MCF 10A (cell line): ENCODE data around the gene PPP1R16B. TPM values are rescaled to one million over a fixed set of nuclear protein-coding genes. Genes with fewer than 3 reads are reported as not detected.
A peak's percentile ranks its signal among the peaks of the same experiment; 100 is the strongest.

Source experiments
- BruUV-seq: library from RNA; stranded (reverse); fragments of 400-500 nt; replicated peaks from 2 replicates; lab custom pipeline; 2021; lab: Mats Ljungman, UMichigan
- CTCF ChIA-PET: fragments of 300-600 bp; sonication (Branson Sonifier 250); formaldehyde crosslinking; extraction: SDS; loops from one replicate; lab custom pipeline; 2021; ENCODE audit warnings: antibody characterized with exemption, inconsistent platforms; lab: Yijun Ruan, JAX
- POLR2A ChIA-PET: fragments of 300-600, 350-650 bp; sonication (Branson Sonifier 250); formaldehyde crosslinking; extraction: SDS; loops from one replicate; lab custom pipeline; 2020; ENCODE audit warnings: antibody characterized with exemption, inconsistent platforms; lab: Yijun Ruan, JAX
- DNase-seq: peaks from one replicate; pipeline ENCODE4 v3.0.0-alpha.2; 2018; ENCODE audit not compliant: unreplicated experiment
- H3K27ac Mint-ChIP-seq: one replicate; pipeline ENCODE4 v1.8.0; 2022; ENCODE audit warnings: mild to moderate bottlenecking, low read depth, mixed read lengths; ENCODE audit not compliant: unreplicated experiment
- H3K27me3 Mint-ChIP-seq: one replicate; pipeline ENCODE4 v1.8.0; 2022; ENCODE audit warnings: mixed read lengths; ENCODE audit not compliant: insufficient read depth, unreplicated experiment
- H3K36me3 Mint-ChIP-seq: one replicate; pipeline ENCODE4 v1.8.0; 2022; ENCODE audit warnings: mild to moderate bottlenecking, moderate library complexity, mixed read lengths; ENCODE audit not compliant: insufficient read depth, unreplicated experiment
- H3K4me1 Mint-ChIP-seq: one replicate; pipeline ENCODE4 v1.8.0; 2022; ENCODE audit warnings: mixed read lengths; ENCODE audit not compliant: insufficient read depth, unreplicated experiment
- H3K4me3 Mint-ChIP-seq: one replicate; pipeline ENCODE4 v1.8.0; 2022; ENCODE audit warnings: mild to moderate bottlenecking, moderate library complexity, mixed read lengths; ENCODE audit not compliant: unreplicated experiment
- H3K9me3 Mint-ChIP-seq: one replicate; pipeline ENCODE4 v1.8.0; 2022; ENCODE audit warnings: mixed read lengths; ENCODE audit not compliant: unreplicated experiment
- intact Hi-C: fragments of 100-400 bp; cut with micrococcal nuclease; formaldehyde crosslinking; loops from 2 replicates; pipeline ENCODE4 v1.14.1; 2022
- total RNA-seq: library from RNA; stranded (reverse); gene quantifications from 2 replicates; pipeline ENCODE4 v1.2.3, GENCODE V29; 2022
- TF ChIP-seq, protein P1 (sequence below): fragments of 200-600 bp; IDR thresholded peaks from one replicate; pipeline ENCODE4 v1.8.0; 2022; ENCODE audit warnings: antibody characterized with exemption, mild to moderate bottlenecking; ENCODE audit not compliant: unreplicated experiment

Gene PPP1R16B
- total RNA-seq, 1 experiment from 2014 or later = not detected

DNA sequence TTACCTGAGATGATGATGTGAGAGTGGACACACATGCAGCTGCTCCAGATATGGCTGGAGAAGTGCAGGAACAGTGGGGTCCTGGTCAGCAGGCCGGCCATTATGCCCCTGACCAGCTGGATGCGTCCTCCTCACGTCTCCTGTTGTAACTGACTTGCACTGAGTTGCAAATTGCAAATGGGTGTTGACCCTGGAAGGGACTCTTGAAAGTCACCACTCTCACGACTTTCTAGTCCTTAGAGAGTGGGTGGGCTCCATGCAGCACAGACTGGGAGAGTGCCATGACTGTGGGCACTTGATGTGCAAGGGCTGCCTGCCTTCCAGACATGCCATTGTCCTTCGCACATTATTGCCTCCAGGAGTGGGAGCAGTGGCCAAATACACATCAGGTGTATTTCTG is 131.5 kb downstream of the PPP1R16B start:
- POLR2A ChIA-PET = interaction anchor here (0.7 to 2.4 kb wide), 5 partner anchors 9 to 1260 kb away, joined by 3 to 15 read pairs (median 4); partner anchors contain the start of gene DHX35
- no TSS peak for BruUV-seq
- CTCF ChIA-PET = interaction anchor here (0.6 to 2.4 kb wide), 14 partner anchors 10 to 465 kb away, joined by 3 to 16 read pairs (median 4); partner anchors contain the start of gene DHX35
- no peak overlapping the region for H3K4me3 Mint-ChIP-seq
- intact Hi-C loops = no loop called here
- no peaks in the 10 kb centered on the region for H3K9me3 Mint-ChIP-seq
- H3K4me1 Mint-ChIP-seq = peaks cover 29% of the 10 kb centered on the region
- TF ChIP-seq, protein P1, sequence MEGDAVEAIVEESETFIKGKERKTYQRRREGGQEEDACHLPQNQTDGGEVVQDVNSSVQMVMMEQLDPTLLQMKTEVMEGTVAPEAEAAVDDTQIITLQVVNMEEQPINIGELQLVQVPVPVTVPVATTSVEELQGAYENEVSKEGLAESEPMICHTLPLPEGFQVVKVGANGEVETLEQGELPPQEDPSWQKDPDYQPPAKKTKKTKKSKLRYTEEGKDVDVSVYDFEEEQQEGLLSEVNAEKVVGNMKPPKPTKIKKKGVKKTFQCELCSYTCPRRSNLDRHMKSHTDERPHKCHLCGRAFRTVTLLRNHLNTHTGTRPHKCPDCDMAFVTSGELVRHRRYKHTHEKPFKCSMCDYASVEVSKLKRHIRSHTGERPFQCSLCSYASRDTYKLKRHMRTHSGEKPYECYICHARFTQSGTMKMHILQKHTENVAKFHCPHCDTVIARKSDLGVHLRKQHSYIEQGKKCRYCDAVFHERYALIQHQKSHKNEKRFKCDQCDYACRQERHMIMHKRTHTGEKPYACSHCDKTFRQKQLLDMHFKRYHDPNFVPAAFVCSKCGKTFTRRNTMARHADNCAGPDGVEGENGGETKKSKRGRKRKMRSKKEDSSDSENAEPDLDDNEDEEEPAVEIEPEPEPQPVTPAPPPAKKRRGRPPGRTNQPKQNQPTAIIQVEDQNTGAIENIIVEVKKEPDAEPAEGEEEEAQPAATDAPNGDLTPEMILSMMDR = no peak
- H3K27me3 Mint-ChIP-seq = no peaks in the 10 kb centered on the region
- peaks cover 11% of the 10 kb centered on the region for H3K36me3 Mint-ChIP-seq
- DNase-seq = no peak
- no peak overlapping the region for H3K27ac Mint-ChIP-seq

DNA sequence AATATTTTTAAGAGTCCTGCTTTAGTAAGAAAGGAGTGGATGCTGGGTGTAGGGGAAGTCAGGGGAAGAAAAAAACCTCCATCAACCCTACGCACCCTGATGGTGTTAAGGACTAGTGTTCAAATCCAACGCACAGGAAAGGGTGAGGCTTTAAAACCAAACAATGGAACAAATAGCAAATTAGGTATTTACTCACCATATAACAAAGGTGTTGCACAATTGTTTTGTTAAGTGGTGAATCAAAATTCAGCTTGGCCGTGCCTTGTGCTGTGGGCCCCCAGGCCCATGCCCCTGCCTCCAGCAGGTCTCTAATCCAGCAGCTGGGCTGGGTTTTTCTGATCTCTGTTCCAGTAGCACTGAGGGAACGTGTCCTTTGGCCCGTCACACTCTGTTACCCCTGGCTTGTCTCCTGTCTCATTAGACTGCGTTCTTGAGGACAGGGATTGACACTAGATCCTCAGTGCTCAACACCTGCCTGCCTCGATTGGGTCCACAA is 132.5 kb downstream of the PPP1R16B start:
- CTCF ChIA-PET = interaction anchor here (0.8 to 2.4 kb wide), 3 partner anchors 10 to 289 kb away, joined by 3 to 16 read pairs (median 7); partner anchors contain the start of gene DHX35
- no TSS peak for BruUV-seq

DNA sequence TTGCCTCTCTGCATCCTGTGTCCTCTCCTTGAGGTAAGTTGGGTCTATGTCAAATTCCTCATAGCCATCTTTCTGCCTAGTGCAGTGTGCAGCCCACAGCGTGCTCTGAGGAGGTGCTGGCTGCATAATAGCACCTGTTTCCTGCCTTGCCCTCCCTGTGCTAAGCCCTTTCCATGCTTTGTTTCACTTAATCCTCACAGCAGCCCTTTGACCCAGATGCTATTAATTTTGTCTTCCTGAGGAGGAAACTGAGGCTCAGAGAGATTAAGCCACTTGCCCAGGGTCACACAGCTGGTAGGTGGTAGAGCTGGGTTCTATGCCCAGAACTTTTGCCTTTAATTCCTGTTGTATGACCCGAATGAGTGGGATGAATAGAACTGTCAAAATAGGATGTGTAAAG is 134.2 kb downstream of the PPP1R16B start:
- ChIA-PET CTCF (interaction anchor here (0.6 to 1.2 kb wide), 3 partner anchors 10 to 59 kb away, joined by 3 read pairs; no protein-coding TSS in a partner anchor), POLR2A (no interaction called here)
- Mint-ChIP-seq H3K9me3 (no peaks in the 10 kb centered on the region), H3K36me3 (peaks cover 22% of the 10 kb centered on the region), H3K27ac (no peak overlapping the region), H3K27me3 (no peaks in the 10 kb centered on the region), H3K4me3 (no peak overlapping the region), H3K4me1 (peaks cover 22% of the 10 kb centered on the region)
- intact Hi-C loops = no loop called here
- no TSS peak for BruUV-seq
- no peak for DNase-seq
- TF ChIP-seq, protein P1 = no peak

More for the DNA sequence above, 132.5 kb downstream of the PPP1R16B start:
- peaks cover 22% of the 10 kb centered on the region for H3K4me1 Mint-ChIP-seq
- intact Hi-C loops = no loop called here
- TF ChIP-seq, protein P1 = no peak
- DNase-seq = no peak
- POLR2A ChIA-PET = interaction anchor here (1.3 kb wide), 1 partner anchor 9 kb away, joined by 3 read pairs; no protein-coding TSS in a partner anchor
- no peaks in the 10 kb centered on the region for H3K27me3 Mint-ChIP-seq
- H3K9me3 Mint-ChIP-seq = no peaks in the 10 kb centered on the region
- H3K36me3 Mint-ChIP-seq = peaks cover 18% of the 10 kb centered on the region
- no peak overlapping the region for H3K4me3 Mint-ChIP-seq
- H3K27ac Mint-ChIP-seq = no peak overlapping the region

DNA sequence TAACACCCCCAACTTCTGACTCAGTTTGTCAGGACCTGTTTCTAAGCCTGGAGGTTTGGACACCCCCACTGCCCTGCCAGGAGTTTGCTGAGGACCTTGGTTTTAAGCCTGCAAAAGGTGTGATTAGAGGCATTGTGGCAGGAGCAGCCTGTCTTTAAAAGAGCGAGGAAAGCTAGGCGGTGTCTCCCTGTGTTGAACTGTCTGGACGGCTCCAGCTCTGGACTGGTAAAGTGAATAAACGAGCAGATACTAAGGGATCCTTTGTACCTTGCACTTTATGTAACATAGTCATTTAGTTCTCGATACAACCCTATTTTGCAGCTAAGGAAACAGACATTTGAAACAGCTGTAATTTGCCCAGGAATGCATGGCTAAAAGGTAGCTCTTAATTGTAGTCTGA is 135.1 kb downstream of the PPP1R16B start:
- Mint-ChIP-seq H3K4me1 (peaks cover 17% of the 10 kb centered on the region), H3K27ac (peak overlapping the region; percentile 55), H3K4me3 (no peak overlapping the region), H3K27me3 (no peaks in the 10 kb centered on the region), H3K36me3 (peaks cover 22% of the 10 kb centered on the region), H3K9me3 (no peaks in the 10 kb centered on the region)
- POLR2A ChIA-PET = interaction anchor here (0.7 to 1.1 kb wide), 3 partner anchors 11 to 522 kb away, joined by 3 to 6 read pairs (median 3); no protein-coding TSS in a partner anchor
- DNase-seq = no peak
- intact Hi-C loops = no loop called here
- no TSS peak for BruUV-seq
- TF ChIP-seq, protein P1 = no peak
- CTCF ChIA-PET = interaction anchor here (1.2 to 2.5 kb wide), 4 partner anchors 12 to 189 kb away, joined by 3 to 13 read pairs (median 4); no protein-coding TSS in a partner anchor
